ENCODE measurements around the gene STARD8.
"Not testable (repeated sequence)": the region's sequence is repeated elsewhere in the genome, so short reads cannot be mapped to it uniquely, and the experiment has no call there.

The STARD8 gene

DNA sequence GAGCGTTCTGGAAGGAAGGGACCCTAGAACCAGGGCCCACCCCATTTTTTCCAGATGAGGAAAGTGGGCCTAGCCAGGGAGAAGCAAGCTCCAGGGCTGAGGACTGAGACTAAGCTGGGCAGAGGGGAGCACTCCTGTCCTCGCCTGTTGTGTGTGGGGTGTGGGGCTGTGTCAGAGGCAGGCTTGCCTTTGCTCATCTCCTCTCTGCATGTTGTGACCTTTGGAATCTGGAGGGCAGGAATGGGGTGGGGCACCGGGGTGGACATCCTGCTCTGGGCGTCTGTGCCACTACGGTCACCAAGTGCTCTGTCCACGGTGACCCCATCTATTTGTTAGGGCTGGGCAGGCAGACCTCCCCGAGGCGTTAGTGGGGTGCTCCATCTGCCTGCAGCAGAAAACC, 41.5 kb downstream of the STARD8 start:
- not testable (repeated sequence) for DNase-seq (ENCODE audit: low spot score); FAIRE-seq

DNA sequence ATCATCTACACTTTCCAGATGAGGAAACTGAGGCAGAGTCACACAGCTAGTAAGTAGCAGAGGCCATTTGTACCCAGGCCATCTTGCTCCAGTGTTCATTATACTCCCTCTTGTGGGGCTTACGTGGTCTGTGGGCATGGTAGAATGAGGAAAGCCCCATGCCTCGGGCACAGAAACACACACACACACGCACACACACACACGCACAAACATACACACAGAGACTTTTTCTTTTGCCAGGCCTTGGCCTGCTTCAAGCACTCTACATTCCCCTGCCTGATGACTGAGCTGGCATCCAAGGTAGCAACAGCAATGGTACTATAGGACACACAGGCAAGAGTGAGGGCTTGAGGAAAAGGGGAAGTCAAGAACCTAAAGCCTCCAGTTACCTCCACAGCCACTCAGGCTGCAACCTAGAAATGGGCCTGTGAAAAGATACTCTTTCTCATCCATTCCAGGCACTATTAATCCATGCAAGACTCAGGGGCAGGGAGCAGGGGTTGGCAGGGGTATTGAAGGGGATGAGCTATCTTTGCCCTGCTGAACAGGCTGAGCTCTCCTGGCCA, 43.6 kb downstream of the STARD8 start:
- no peak for FAIRE-seq
- no peak for DNase-seq (ENCODE audit: low spot score)

DNA sequence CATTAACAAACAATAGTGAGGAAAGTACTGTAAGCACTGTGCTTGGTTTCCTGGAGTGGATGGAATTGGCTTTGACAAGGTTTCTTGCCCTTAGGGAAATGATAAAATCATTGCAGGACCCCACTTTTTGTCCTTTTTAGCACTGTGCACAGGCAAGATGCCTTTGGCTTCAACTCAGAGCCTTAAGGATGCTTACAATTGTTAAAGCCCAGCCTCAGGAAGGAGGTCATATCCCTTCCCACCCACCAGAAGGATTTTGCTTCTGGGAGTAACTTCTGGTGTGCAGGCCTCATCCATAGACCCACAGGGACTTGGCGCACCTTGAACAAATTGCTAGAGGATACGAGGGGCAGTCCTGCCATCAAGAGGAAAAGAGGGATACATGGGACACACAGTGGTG, 44.5 kb downstream of the STARD8 start:
- DNase-seq (ENCODE audit: low spot score) (no peak), FAIRE-seq (no peak)

DNA sequence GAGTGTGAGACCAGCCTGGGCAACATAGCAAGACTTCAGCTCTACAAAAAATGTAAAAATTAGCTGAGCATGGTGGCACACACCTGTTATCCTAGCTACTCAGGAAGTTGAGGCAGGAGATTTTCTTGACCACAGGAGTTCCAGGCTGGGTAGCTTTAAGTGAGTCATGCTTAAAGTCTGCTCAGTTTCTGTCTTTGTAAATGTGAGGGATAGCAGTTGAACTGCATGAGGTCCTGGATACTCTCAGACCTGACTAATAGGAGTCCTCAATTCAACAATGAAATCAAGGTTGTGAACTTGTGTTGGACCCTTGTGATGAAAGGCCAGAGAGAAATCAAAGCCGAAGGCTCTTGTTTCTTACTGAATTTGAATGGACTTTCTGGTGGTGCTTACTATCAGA, 45.2 kb downstream of the STARD8 start:
- FAIRE-seq, result no peak
- no peak for DNase-seq (ENCODE audit: low spot score)

- FAIRE-seq (no peak), DNase-seq (ENCODE audit: low spot score) (no peak)
Observed at GRCh38 chrX:68693481-68694434, 46.3 kb downstream of the STARD8 start.

DNA sequence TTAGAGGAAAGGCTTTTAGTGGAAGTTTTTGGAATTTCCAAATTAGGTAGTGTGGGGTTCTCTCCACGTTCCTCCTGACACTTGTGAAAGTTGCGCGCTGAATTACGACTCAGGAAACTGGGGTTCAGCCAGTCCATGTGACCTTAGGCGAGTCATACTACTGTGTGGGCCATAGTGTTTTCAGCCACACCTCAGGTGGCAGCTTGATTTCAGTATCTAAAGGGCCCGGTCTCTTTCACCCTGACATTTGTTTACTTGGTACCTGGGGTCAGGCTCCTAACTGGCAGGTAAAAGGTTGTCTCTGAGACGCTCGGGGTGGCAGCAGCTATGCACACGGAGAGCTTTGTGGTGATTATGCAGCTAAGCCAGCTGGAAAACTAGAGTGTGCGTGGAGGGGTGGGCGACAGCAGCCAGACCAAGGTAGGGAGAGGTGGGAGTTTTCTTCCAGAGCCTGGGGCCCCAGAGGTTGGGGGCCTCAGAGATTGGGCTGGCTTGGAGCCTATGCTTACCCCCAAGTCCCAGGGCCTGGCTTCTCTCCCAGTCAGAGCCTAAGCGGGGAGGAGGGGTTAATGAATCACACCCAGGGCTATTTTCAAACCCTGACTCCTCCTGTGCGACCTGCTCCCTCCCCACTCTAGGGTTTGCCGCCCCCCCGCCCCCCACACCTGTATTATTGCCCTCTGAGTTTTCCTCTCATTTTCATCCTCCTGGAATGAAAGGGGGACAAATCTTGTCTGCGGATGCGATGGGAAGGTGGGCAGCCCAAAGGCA, 47.2 kb downstream of the STARD8 start:
- no peak for DNase-seq (ENCODE audit: low spot score)
- no peak for FAIRE-seq

GRCh38 chrX:68695206-68695845, 47.9 kb downstream of the STARD8 start:
- DNase-seq (ENCODE audit: low spot score), result no peak
- FAIRE-seq, result no peak

DNA sequence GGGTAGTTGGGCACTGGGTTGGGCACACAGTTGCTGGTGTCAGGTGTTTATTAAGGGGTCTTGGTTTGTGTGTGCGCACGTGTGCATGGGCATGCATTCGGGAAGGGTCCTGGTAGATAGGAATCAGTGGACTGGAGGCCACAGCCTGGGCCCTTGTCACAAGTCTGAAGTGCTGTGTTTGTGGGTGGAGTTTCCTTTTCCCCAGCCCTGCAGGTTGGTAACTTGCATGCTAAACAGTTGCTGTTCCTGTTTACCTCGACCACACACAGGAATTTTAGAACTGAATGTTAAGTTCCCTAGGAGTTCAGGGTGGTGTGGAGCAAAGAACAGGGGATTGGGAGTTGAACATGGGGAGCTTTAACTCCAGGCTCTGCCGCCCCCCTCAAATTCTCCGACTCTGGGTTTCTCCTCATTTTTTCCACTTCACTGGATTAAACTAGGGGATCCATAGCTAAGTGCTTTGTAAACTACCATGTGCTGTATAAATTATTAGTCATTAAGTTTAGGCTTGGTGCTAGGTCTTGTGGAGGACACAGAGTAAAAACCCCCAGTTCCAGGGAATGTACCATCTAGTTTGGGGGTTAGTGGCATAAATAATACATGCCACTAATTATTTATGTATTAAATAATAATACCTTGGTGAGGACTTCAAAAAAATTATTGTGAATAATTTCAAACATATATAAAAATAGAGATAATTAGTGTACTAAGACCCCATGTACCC, 49.0 kb downstream of the STARD8 start:
- FAIRE-seq (no peak), DNase-seq (ENCODE audit: low spot score) (no peak)

DNA sequence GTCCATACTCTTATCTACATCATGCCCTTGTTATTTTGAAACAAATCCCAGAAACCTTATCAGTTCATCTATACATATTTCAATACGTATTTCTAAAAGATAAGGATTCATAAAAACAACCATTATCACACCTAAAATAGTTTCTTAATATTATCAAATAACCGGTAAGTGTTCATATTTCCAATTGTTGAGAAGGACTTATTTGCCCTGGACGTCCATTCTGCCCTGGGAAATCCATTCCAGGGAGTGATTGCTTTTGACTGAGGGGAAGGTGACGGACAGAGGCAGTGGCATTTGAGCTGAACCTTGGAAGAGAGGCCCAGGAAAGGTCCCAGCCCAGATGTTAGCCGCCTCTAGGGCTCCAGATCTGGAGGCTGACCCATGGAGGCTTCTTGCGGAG, 49.6 kb downstream of the STARD8 start:
- no peak for FAIRE-seq
- DNase-seq (ENCODE audit: low spot score), result no peak

GRCh38 chrX:68697465-68698125, 50.1 kb downstream of the STARD8 start:
- DNase-seq (ENCODE audit: low spot score), result no peak
- no peak for FAIRE-seq

- no peak for FAIRE-seq
- DNase-seq (ENCODE audit: low spot score), result no peak
Observed at GRCh38 chrX:68698942-68699341, 51.5 kb downstream of the STARD8 start.

- DNase-seq (ENCODE audit: low spot score) (no peak), FAIRE-seq (no peak)
Observed at GRCh38 chrX:68699960-68700746, 52.7 kb downstream of the STARD8 start.

GRCh38 chrX:68703369-68703768, 55.9 kb downstream of the STARD8 start:
- DNase-seq (ENCODE audit: low spot score), result no peak
- no peak for FAIRE-seq

GRCh38 chrX:68703846-68704245, 56.4 kb downstream of the STARD8 start:
- DNase-seq (ENCODE audit: low spot score) (no peak), FAIRE-seq (no peak)

- no peak for FAIRE-seq
- no peak for DNase-seq (ENCODE audit: low spot score)
Observed at GRCh38 chrX:68705986-68706385, 58.5 kb downstream of the STARD8 start.

GRCh38 chrX:68708503-68709290, 61.2 kb downstream of the STARD8 start:
- DNase-seq (ENCODE audit: low spot score), result no peak
- no peak for FAIRE-seq

- no peak for FAIRE-seq
- peak; percentile 46 for DNase-seq (ENCODE audit: low spot score)
Observed at GRCh38 chrX:68710870-68711576, 63.6 kb downstream of the STARD8 start.

GRCh38 chrX:68711845-68712244, 64.4 kb downstream of the STARD8 start:
- DNase-seq (ENCODE audit: low spot score) (no peak), FAIRE-seq (no peak)

All from urothelium cell line (cell line).